ENCODE data around the gene CAMSAP1.

- TF ChIP-seq CTCF (conservative IDR thresholded peaks at IDR 0.05 in 1 of 2, IDR thresholded peaks at IDR 0.05 in 1 of 2; ENCODE audit: low read depth in 1 of 2, low read length in 2 of 2) (no peak), EZH2 (IDR thresholded peaks at IDR 0.05; ENCODE audit: low read length, missing control alignments) (no peak)
Observed at GRCh38 chr9:135766251-135766650, 141.1 kb downstream of the CAMSAP1 start.
